K562 (cell line): Measurements from ENCODE around the gene LMX1B.

Experiments
- CBX5 ChIP-seq: IDR thresholded peaks from 2 replicates; pipeline ENCODE4 v1.6.1; 2014; ENCODE audit warnings: low read depth, borderline replicate concordance
- FOSL1 ChIP-seq: fragments of 200-800 bp; sonication (Bioruptor generic); conservative IDR thresholded peaks from 2 replicates; pipeline ENCODE4 v1.6.1; 2016; ENCODE audit warnings: missing genetic modification characterization, missing compliant biosample characterization
- GTF3C2 ChIP-seq: IDR thresholded peaks from 3 replicates; pipeline ENCODE4 v1.6.1; 2011; ENCODE audit warnings: borderline replicate concordance, mild to moderate bottlenecking, moderate library complexity; ENCODE audit not compliant: insufficient read length; ENCODE audit errors: extremely low read depth
- HMGXB4 ChIP-seq: sonication (generic); formaldehyde crosslinking; IDR thresholded peaks from 2 replicates; pipeline ENCODE4 v1.8.1; 2023; ENCODE audit warnings: mild to moderate bottlenecking, missing genetic modification reagents
- IRF9 ChIP-seq: fragments of 450-650 bp; IDR thresholded peaks from 2 replicates; pipeline ENCODE4 v1.6.1; 2016; ENCODE audit warnings: missing biosample characterization, missing genetic modification characterization
- JUN ChIP-seq, 2 experiments: sonication (generic) in 1 of 2; formaldehyde crosslinking in 1 of 2; IDR thresholded peaks; 2 replicates each; pipeline versions ENCODE4 v1.6.1 to v1.8.0; 2012 to 2022; ENCODE audit warnings: borderline replicate concordance in 2 of 2, mild to moderate bottlenecking in 2 of 2, improper control_type of control experiment in 1 of 2, low read depth in 1 of 2, low read length in 1 of 2, missing genetic modification reagents in 1 of 2
- MEF2A ChIP-seq: IDR thresholded peaks from 2 replicates; pipeline ENCODE4 v1.6.1; 2011; ENCODE audit warnings: low read depth, mild to moderate bottlenecking, low read length, moderate library complexity; ENCODE audit not compliant: control insufficient read depth
- POLR2A ChIP-seq: fragments of 450-650 bp; conservative IDR thresholded peaks from 2 replicates; pipeline ENCODE4 v1.6.1; 2016
- PREB ChIP-seq: sonication (generic); formaldehyde crosslinking; IDR thresholded peaks from 2 replicates; pipeline ENCODE4 v1.8.1; 2023; ENCODE audit warnings: mild to moderate bottlenecking, missing genetic modification reagents
- REST ChIP-seq, 2 experiments: fragments of 450-650 bp; formaldehyde crosslinking in 1 of 2; IDR thresholded peaks; 2 replicates each; pipeline versions ENCODE4 v1.4.0 to v1.6.1; 2014 to 2020; ENCODE audit warnings: mild to moderate bottlenecking in 2 of 2, borderline replicate concordance in 1 of 2, low read depth in 1 of 2
- TCF7L2 ChIP-seq: fragments of 150-350 bp; IDR thresholded peaks from 2 replicates; pipeline ENCODE4 v1.6.1; 2016; ENCODE audit warnings: low read depth, mild to moderate bottlenecking, low read length, moderate library complexity

- TF ChIP-seq JUN (IDR thresholded peaks at IDR 0.05; ENCODE audit: borderline replicate concordance, low read depth, low read length) (no peak), JUN (CRISPR knock-in tag; IDR thresholded peaks at IDR 0.05; ENCODE audit: borderline replicate concordance) (no peak), GTF3C2 (no peak), CBX5 (no peak), MEF2A (no peak), TCF7L2 (no peak), POLR2A (no peak), REST (IDR thresholded peaks at IDR 0.05; ENCODE audit: borderline replicate concordance) (no peak), REST (CRISPR knock-in tag; IDR thresholded peaks at IDR 0.05; ENCODE audit: low read depth) (no peak), HMGXB4 (CRISPR knock-in tag) (no peak), FOSL1 (no peak), PREB (no peak), IRF9 (tag) (no peak)
These were observed 92.9 kb downstream of the LMX1B start for GRCh38 chr9:126706698-126707053.
